ENCODE data around the gene CELF4.
"Not testable (repeated sequence)": the region's sequence is repeated elsewhere in the genome, so short reads cannot be mapped to it uniquely, and the experiment has no call there.

- not testable (repeated sequence) for TF ChIP-seq POLR2A (IDR thresholded peaks at IDR 0.05); CTCF (IDR thresholded peaks at IDR 0.05 in 8 of 11, conservative IDR thresholded peaks at IDR 0.05 in 3 of 11); POLR2AphosphoS5 (IDR thresholded peaks at IDR 0.05)
These were observed 207.5 kb downstream of the CELF4 start for GRCh38 chr18:37358061-37358460.

Measured in spleen (tissue), 7 donors.